ENCODE measurements around the gene DCXR.

GRCh38 chr17:82081966-82082365, 44.5 kb upstream of the DCXR start:
- TF ChIP-seq CTCF (IDR thresholded peaks at IDR 0.05) (no peak), POLR2A (IDR thresholded peaks at IDR 0.05) (no peak)
